ENCODE measurements around the gene ARID3A.

The ARID3A gene

GRCh38 chr19:1007399-1008251 lies 81.8 kb downstream of the ARID3A start:
- no peak for DNase-seq

GRCh38 chr19:1008268-1009040 lies 82.6 kb downstream of the ARID3A start:
- no peak for DNase-seq

GRCh38 chr19:1009041-1009980 lies 83.5 kb downstream of the ARID3A start:
- DNase-seq: no peak

GRCh38 chr19:1009981-1010538 lies 84.2 kb downstream of the ARID3A start:
- no peak for DNase-seq

- DNase-seq: no peak
Measured at GRCh38 chr19:1010586-1011510, 85.0 kb downstream of the ARID3A start.

- DNase-seq: no peak
Measured at GRCh38 chr19:1011831-1012333, 86.0 kb downstream of the ARID3A start.

GRCh38 chr19:1012334-1012733 lies 86.5 kb downstream of the ARID3A start:
- DNase-seq: no peak

GRCh38 chr19:1013218-1013617 lies 87.4 kb downstream of the ARID3A start:
- no peak for DNase-seq

GRCh38 chr19:1014161-1015060 lies 88.6 kb downstream of the ARID3A start:
- no peak for DNase-seq

- DNase-seq: no peak
Measured at GRCh38 chr19:1015061-1015781, 89.4 kb downstream of the ARID3A start.

GRCh38 chr19:1015782-1016646 lies 90.2 kb downstream of the ARID3A start:
- DNase-seq: no peak

- no peak for DNase-seq
Measured at GRCh38 chr19:1016647-1017114, 90.8 kb downstream of the ARID3A start.

- no peak for DNase-seq
Measured at GRCh38 chr19:1017115-1017905, 91.5 kb downstream of the ARID3A start.

GRCh38 chr19:1017906-1018305 lies 92.1 kb downstream of the ARID3A start:
- DNase-seq: no peak

GRCh38 chr19:1018393-1018792 lies 92.6 kb downstream of the ARID3A start:
- DNase-seq: no peak

- no peak for DNase-seq
Measured at GRCh38 chr19:1018932-1019615, 93.2 kb downstream of the ARID3A start.

GRCh38 chr19:1019616-1019961 lies 93.8 kb downstream of the ARID3A start:
- no peak for DNase-seq

Data from NCI-H774 (cell line).